Airway epithelial cell (primary cell): ENCODE measurements around the gene PSMC5. TPM values are rescaled to one million over a fixed set of nuclear protein-coding genes. Genes with fewer than 3 reads are reported as not detected.

ENCODE experiments used
- total RNA-seq: library from RNA; depleted of rRNA; stranded (reverse); fragments of >200 nt; gene quantifications from 2 replicates; pipeline ENCODE4 v1.2.3, GENCODE V29; 2015

Gene PSMC5
- total RNA-seq, result 79.1 and 80.3 TPM in 2 replicates

GRCh38 chr17:63827002-63827800, at the start of gene PSMC5, which contains the start of gene FTSJ3:
Gene PSMC5, plus strand, starts transcription at chr17:63827431. Its CDS starts 60 bp downstream, at chr17:63827491.
Gene FTSJ3, minus strand, starts transcription at chr17:63827663. Its CDS starts 761 bp downstream, at chr17:63826902.

DNA sequence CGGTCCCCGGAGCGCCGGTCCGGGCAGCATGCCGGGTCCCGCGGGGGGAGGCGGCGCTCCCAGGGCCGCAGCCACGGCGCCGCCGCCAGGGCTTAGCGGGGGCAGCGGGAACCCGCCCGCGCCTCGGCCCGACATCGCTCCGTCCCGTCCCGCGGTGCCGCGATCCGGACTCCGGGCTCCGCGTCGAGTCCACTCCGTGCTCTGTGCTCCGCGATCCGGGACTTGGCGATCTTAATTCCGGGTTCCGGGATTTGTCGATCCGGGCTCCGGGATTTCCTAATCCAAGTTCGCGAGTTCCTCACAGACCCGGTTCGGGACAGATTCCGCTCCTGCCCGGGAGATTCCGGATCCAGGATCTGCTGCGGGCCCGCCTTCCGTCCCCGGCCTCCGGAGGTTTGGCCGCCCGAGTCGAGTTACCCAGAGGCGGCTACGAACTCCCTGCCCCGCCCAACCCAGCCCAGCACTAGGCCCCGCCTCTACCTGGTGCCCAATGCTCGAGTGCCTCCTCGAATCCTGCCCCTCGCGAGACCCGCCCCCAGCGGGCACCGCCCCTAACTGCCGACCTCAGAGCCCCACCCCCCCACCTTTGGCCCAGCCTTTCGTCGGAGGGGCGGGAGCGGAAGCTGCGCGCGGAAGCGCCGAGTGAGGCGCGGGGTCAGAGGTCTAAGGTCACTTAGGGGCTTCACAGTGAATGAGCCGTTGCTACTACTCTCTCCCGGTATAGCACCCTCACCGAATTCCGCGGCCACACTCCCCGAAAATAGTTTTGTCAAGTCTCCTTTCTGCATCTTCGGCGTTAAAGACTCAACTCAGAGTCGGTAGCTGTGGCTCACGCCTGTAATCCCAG, 15.5 kb downstream of the PSMC5 start, which contains the start of gene SMARCD2:
Gene SMARCD2, minus strand, starts transcription at position 146 of the 847 bp plus-strand sequence. Its CDS starts 11 bp downstream, at position 135.

DNA sequence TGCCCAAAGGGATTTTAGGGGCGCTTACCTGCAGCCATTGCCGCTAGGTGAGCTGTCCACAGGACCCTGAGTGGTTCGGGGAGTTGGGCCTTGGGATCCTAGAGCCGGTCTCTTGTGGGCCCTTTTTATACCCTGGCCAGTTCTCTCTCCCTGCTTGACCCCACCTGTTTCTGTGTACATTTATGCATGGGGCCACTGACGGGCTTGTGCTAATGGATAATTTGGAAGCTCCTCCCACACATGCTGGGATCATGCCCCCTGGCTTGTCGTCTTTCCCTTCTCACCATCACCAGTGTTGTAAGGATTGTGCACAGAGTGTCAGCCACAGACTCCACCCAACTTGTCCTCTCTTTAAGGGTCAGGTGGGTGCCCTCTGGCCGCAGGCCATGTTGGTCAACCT, 46.3 kb downstream of the PSMC5 start, which contains the start of gene CSH2:
Gene CSH2, minus strand, starts transcription at position 101 of the 400 bp plus-strand sequence. Its CDS starts 63 bp downstream, at position 38.

Other genes starting within 250 kb of the PSMC5 start
- 23.3 and 26.3 TPM in 2 replicates for gene TACO1, start 226.5 kb upstream of the PSMC5 start, total RNA-seq
- 12.6 and 13.3 TPM in 2 replicates for gene MAP3K3, start 205.0 kb upstream of the PSMC5 start, total RNA-seq
- 17.1 and 21.8 TPM in 2 replicates for gene LIMD2, start 127.3 kb upstream of the PSMC5 start, total RNA-seq
- 13.4 and 20.8 TPM in 2 replicates for gene STRADA, start 85.6 kb upstream of the PSMC5 start, total RNA-seq
- 26.6 and 44.4 TPM in 2 replicates for gene CCDC47, start 53.8 kb upstream of the PSMC5 start, total RNA-seq
- gene DDX42, start 53.3 kb upstream of the PSMC5 start, total RNA-seq, result 22.0 and 36.0 TPM in 2 replicates
- 51.0 and 67.3 TPM in 2 replicates for gene FTSJ3, start 232 bp downstream of the PSMC5 start, total RNA-seq
- 185 and 226 TPM in 2 replicates for gene SMARCD2, start 15.3 kb downstream of the PSMC5 start, total RNA-seq
- gene CSH2, start 46.2 kb downstream of the PSMC5 start, total RNA-seq, result not detected in 2 replicates
- gene GH2, start 54.5 kb downstream of the PSMC5 start, total RNA-seq, result not detected in 2 replicates
- gene CSH1, start 69.1 kb downstream of the PSMC5 start, total RNA-seq, result not detected in 2 replicates
- gene CSHL1, start 83.8 kb downstream of the PSMC5 start, total RNA-seq, result not detected in 2 replicates
- not detected in 2 replicates for gene GH1, start 91.4 kb downstream of the PSMC5 start, total RNA-seq
- not detected in 2 replicates for gene CD79B, start 104.9 kb downstream of the PSMC5 start, total RNA-seq
- gene SCN4A, start 145.5 kb downstream of the PSMC5 start, total RNA-seq, result not detected in 2 replicates
- gene PRR29, start 170.9 kb downstream of the PSMC5 start, total RNA-seq, result 0.07 and 0.37 TPM in 2 replicates
- gene ICAM2, start 193.2 kb downstream of the PSMC5 start, total RNA-seq, result 0.21 TPM in 1 of 2 replicates, not detected in the other